ENCODE data around the gene EPB41L3.
"Not testable (repeated sequence)": the region's sequence is repeated elsewhere in the genome, so short reads cannot be mapped to it uniquely, and the experiment has no call there.

EPB41L3 gene
- total RNA-seq = 0.41 to 1.1 reads per million in 2 donors

GRCh38 chr18:5543773-5544389 is at the start of gene EPB41L3:
Gene EPB41L3 (minus strand): TSS chr18:5543997. CDS start chr18:5489183, 54,814 bp downstream.
- DNase-seq = no peak

- DNase-seq = no peak
Measured at GRCh38 chr18:5588529-5588928, 44.7 kb upstream of the EPB41L3 start.

GRCh38 chr18:5585653-5586052 is 41.9 kb upstream of the EPB41L3 start:
- DNase-seq = no peak

- DNase-seq = no peak
Measured at GRCh38 chr18:5584746-5585417, 41.1 kb upstream of the EPB41L3 start.

- DNase-seq = no peak
Measured at GRCh38 chr18:5582849-5583681, 39.3 kb upstream of the EPB41L3 start.

GRCh38 chr18:5582076-5582475 is 38.3 kb upstream of the EPB41L3 start:
- DNase-seq = no peak

- no peak for DNase-seq
Measured at GRCh38 chr18:5574843-5575242, 31.0 kb upstream of the EPB41L3 start.

- no peak for DNase-seq
Measured at GRCh38 chr18:5571666-5572065, 27.9 kb upstream of the EPB41L3 start.

- not testable (repeated sequence) for DNase-seq
Measured at GRCh38 chr18:5570613-5571012, 26.8 kb upstream of the EPB41L3 start.

GRCh38 chr18:5568416-5568815 is 24.6 kb upstream of the EPB41L3 start:
- DNase-seq = no peak

GRCh38 chr18:5558851-5559250 is 15.1 kb upstream of the EPB41L3 start:
- DNase-seq = no peak

GRCh38 chr18:5556310-5556974 is 12.6 kb upstream of the EPB41L3 start:
- no peak for DNase-seq

GRCh38 chr18:5554629-5555028 is 10.8 kb upstream of the EPB41L3 start:
- no peak for DNase-seq

GRCh38 chr18:5546660-5547059 is 2.9 kb upstream of the EPB41L3 start:
- no peak for DNase-seq

- no peak for DNase-seq
Measured at GRCh38 chr18:5543036-5543680, 639 bp downstream of the EPB41L3 start.

GRCh38 chr18:5542515-5543035 is 1.2 kb downstream of the EPB41L3 start:
- DNase-seq = no peak

- DNase-seq = no peak
Measured at GRCh38 chr18:5541644-5542043, 2.2 kb downstream of the EPB41L3 start.

- no peak for DNase-seq
Measured at GRCh38 chr18:5539391-5539790, 4.4 kb downstream of the EPB41L3 start.

- no peak for DNase-seq
Measured at GRCh38 chr18:5538544-5538943, 5.3 kb downstream of the EPB41L3 start.

- DNase-seq = no peak
Measured at GRCh38 chr18:5537860-5538259, 5.9 kb downstream of the EPB41L3 start.

- no peak for DNase-seq
Measured at GRCh38 chr18:5534845-5535244, 9.0 kb downstream of the EPB41L3 start.

GRCh38 chr18:5532066-5532465 is 11.7 kb downstream of the EPB41L3 start:
- DNase-seq = no peak

Measured in activated gamma-delta T cell (primary cell).